SK-N-SH treated with all-trans-retinoic acid at 6 μM for 48 hours (cell line): ENCODE measurements around the gene RPS6KC1.

Experiments used
- ATAC-seq: fragments of 200-7000 bp; cut with Tn5 transposase; 3 replicates; pipeline ENCODE4 v1.9.1; 2020; ENCODE audit warnings: mild to moderate bottlenecking, moderate library complexity
- ARNTL ChIP-seq: fragments of 450-650 bp; formaldehyde crosslinking; IDR thresholded peaks from 2 replicates; pipeline ENCODE4 v1.5.0; 2020; ENCODE audit warnings: low read depth, mild to moderate bottlenecking, moderate library complexity, borderline replicate concordance
- BACH2 ChIP-seq: fragments of 250-450 bp; sonication (Bioruptor Pico); IDR thresholded peaks from 2 replicates; pipeline ENCODE4 v1.9.0; 2021; ENCODE audit warnings: mild to moderate bottlenecking, borderline replicate concordance
- CREB5 ChIP-seq: fragments of 250-450 bp; sonication (Bioruptor Pico); IDR thresholded peaks from 2 replicates; pipeline ENCODE4 v1.5.1; 2020; ENCODE audit warnings: low read depth, mild to moderate bottlenecking, moderate library complexity
- ESRRG ChIP-seq: fragments of 250-450 bp; sonication (Bioruptor Pico); IDR thresholded peaks from 2 replicates; pipeline ENCODE4 v1.6.1; 2021; ENCODE audit warnings: mild to moderate bottlenecking
- GLIS3 ChIP-seq: fragments of 250-450 bp; sonication (Bioruptor Pico); IDR thresholded peaks from 2 replicates; pipeline ENCODE4 v1.5.0; 2020; ENCODE audit warnings: mild to moderate bottlenecking, moderate library complexity
- ISL1 ChIP-seq: fragments of 250-450 bp; sonication (Bioruptor Pico); IDR thresholded peaks from 2 replicates; pipeline ENCODE4 v2.1.2; 2022; ENCODE audit warnings: mild to moderate bottlenecking, moderate library complexity
- OSR1 ChIP-seq: fragments of 250-450 bp; sonication (Bioruptor Pico); IDR thresholded peaks from 2 replicates; pipeline ENCODE4 v1.8.0; 2022; ENCODE audit warnings: moderate library complexity, mild to moderate bottlenecking, inconsistent platforms
- PATZ1 ChIP-seq: fragments of 250-450 bp; sonication (Bioruptor Pico); IDR thresholded peaks from 2 replicates; pipeline ENCODE4 v1.8.0; 2020; ENCODE audit warnings: mild to moderate bottlenecking, moderate library complexity, borderline replicate concordance
- POU6F1 ChIP-seq: fragments of 250-450 bp; sonication (Bioruptor Pico); IDR thresholded peaks from 2 replicates; pipeline ENCODE4 v1.8.0; 2021; ENCODE audit warnings: low read depth, mild to moderate bottlenecking, moderate library complexity, borderline replicate concordance
- PPARA ChIP-seq: fragments of 250-450 bp; sonication (Bioruptor Pico); IDR thresholded peaks from 2 replicates; pipeline ENCODE4 v1.5.0; 2020; ENCODE audit warnings: mild to moderate bottlenecking, borderline replicate concordance
- RARB ChIP-seq: fragments of 250-450 bp; sonication (Bioruptor Pico); IDR thresholded peaks from 2 replicates; pipeline ENCODE4 v1.8.0; 2021; ENCODE audit warnings: mild to moderate bottlenecking, moderate library complexity
- SNAI2 ChIP-seq: fragments of 250-450 bp; sonication (Bioruptor Pico); IDR thresholded peaks from 2 replicates; pipeline ENCODE4 v1.5.0; 2020; ENCODE audit warnings: mild to moderate bottlenecking, moderate library complexity
- TCF4 ChIP-seq: fragments of 250-450 bp; sonication (Bioruptor Pico); IDR thresholded peaks from 2 replicates; pipeline ENCODE4 v1.8.0; 2021; ENCODE audit warnings: mild to moderate bottlenecking, moderate library complexity, borderline replicate concordance
- TOX ChIP-seq: fragments of 250-450 bp; sonication (Bioruptor Pico); IDR thresholded peaks from 2 replicates; pipeline ENCODE4 v1.8.0; 2021; ENCODE audit warnings: mild to moderate bottlenecking, moderate library complexity, borderline replicate concordance
- TSHZ2 ChIP-seq: fragments of 250-450 bp; sonication (Bioruptor Pico); IDR thresholded peaks from 2 replicates; pipeline ENCODE4 v1.5.0; 2020; ENCODE audit warnings: mild to moderate bottlenecking, moderate library complexity
- ZC3H10 ChIP-seq: fragments of 250-450 bp; sonication (Bioruptor Pico); IDR thresholded peaks from 2 replicates; pipeline ENCODE4 v1.5.1; 2021; ENCODE audit warnings: mild to moderate bottlenecking, moderate library complexity
- ZFP3 ChIP-seq: fragments of 250-450 bp; sonication (Bioruptor Pico); IDR thresholded peaks from 2 replicates; pipeline ENCODE4 v1.5.0; 2020; ENCODE audit warnings: mild to moderate bottlenecking, moderate library complexity
- ZFP30 ChIP-seq: fragments of 450-650 bp; formaldehyde crosslinking; IDR thresholded peaks from 2 replicates; pipeline ENCODE4 v1.5.0; 2022; ENCODE audit warnings: mild to moderate bottlenecking, moderate library complexity
- ZNF70 ChIP-seq: fragments of 450-650 bp; formaldehyde crosslinking; IDR thresholded peaks from 2 replicates; pipeline ENCODE4 v1.5.0; 2020; ENCODE audit warnings: mild to moderate bottlenecking, moderate library complexity

Gene RPS6KC1

GRCh38 chr1:213054733-213055591 lies 3.9 kb downstream of the RPS6KC1 start:
- TF ChIP-seq ARNTL (CRISPR knock-in tag) (no peak), ZFP30 (CRISPR knock-in tag) (no peak), CREB5 (CRISPR knock-in tag) (no peak), ZNF70 (CRISPR knock-in tag) (no peak), BACH2 (CRISPR knock-in tag) (peak; percentile 38; the same call in 1 of the 2 replicates), TOX (no peak), OSR1 (no peak)
- no peak for ATAC-seq

GRCh38 chr1:213055767-213056166 lies 4.7 kb downstream of the RPS6KC1 start:
- ATAC-seq: no peak
- TF ChIP-seq TOX (no peak), GLIS3 (CRISPR knock-in tag) (no peak), POU6F1 (CRISPR knock-in tag) (no peak), TCF4 (no peak)

- TF ChIP-seq ISL1 (CRISPR knock-in tag): no peak
- TF ChIP-seq PPARA: no peak
- TF ChIP-seq ARNTL (CRISPR knock-in tag): no peak
- no peak for TF ChIP-seq RARB (CRISPR knock-in tag)
- TF ChIP-seq BACH2 (CRISPR knock-in tag): no peak
- no peak for ATAC-seq
Measured at GRCh38 chr1:213057264-213058059, 6.4 kb downstream of the RPS6KC1 start.

- no peak for TF ChIP-seq PPARA
- TF ChIP-seq ZFP3 (CRISPR knock-in tag): no peak
- TF ChIP-seq TOX: no peak
- TF ChIP-seq ESRRG (CRISPR knock-in tag): no peak
- no peak for TF ChIP-seq POU6F1 (CRISPR knock-in tag)
- TF ChIP-seq SNAI2: no peak
- TF ChIP-seq ZC3H10 (CRISPR knock-in tag): no peak
- no peak for TF ChIP-seq ARNTL (CRISPR knock-in tag)
- TF ChIP-seq GLIS3 (CRISPR knock-in tag): no peak
- no peak for TF ChIP-seq OSR1
- TF ChIP-seq BACH2 (CRISPR knock-in tag): no peak
- TF ChIP-seq PATZ1 (CRISPR knock-in tag): no peak
- TF ChIP-seq, all 23 proteins: peak for 0
- ATAC-seq: no peak
Measured at GRCh38 chr1:213060836-213061235, 9.8 kb downstream of the RPS6KC1 start.

- ATAC-seq: no peak
- TF ChIP-seq BACH2 (CRISPR knock-in tag): no peak
- TF ChIP-seq TSHZ2 (CRISPR knock-in tag): no peak
- no peak for TF ChIP-seq CREB5 (CRISPR knock-in tag)
- no peak for TF ChIP-seq ZC3H10 (CRISPR knock-in tag)
- no peak for TF ChIP-seq PATZ1 (CRISPR knock-in tag)
Measured at GRCh38 chr1:213061263-213061662, 10.2 kb downstream of the RPS6KC1 start.
